Measurements from ENCODE around the gene ZC3H18.

ZC3H18 gene

DNA sequence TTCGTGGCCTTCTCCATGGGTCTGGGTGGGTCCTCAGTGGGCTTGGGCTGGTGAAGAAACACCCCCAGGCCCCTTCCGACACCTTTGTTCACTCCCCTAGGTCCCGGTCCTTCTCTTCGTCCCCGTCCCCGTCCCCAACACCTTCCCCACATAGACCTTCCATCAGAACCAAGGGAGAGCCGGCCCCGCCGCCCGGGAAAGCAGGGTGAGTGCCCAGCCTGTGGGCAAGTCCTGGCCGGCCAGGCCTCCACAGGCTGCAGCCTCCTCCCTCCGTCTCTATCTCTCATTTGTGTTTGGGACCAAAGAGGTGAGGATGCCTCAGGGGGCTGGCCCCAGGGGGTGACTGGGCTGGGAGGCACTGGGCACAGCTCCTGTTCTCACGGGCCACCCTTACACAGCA lies 53.7 kb downstream of the ZC3H18 start:
- DNase-seq (ENCODE audit: low spot score) = no peak

- DNase-seq (ENCODE audit: low spot score) = no peak
Measured at GRCh38 chr16:88624481-88624880, 54.3 kb downstream of the ZC3H18 start.

GRCh38 chr16:88624977-88625576 lies 54.9 kb downstream of the ZC3H18 start:
- DNase-seq (ENCODE audit: low spot score) = no peak

GRCh38 chr16:88626646-88627045 lies 56.4 kb downstream of the ZC3H18 start:
- DNase-seq (ENCODE audit: low spot score) = no peak

- no peak for DNase-seq (ENCODE audit: low spot score)
Measured at GRCh38 chr16:88627531-88628411, 57.6 kb downstream of the ZC3H18 start.

- peak; percentile 46 for DNase-seq (ENCODE audit: low spot score)
Measured at GRCh38 chr16:88628512-88628974, 58.3 kb downstream of the ZC3H18 start.

- no peak for DNase-seq (ENCODE audit: low spot score)
Measured at GRCh38 chr16:88629835-88630234, 59.6 kb downstream of the ZC3H18 start.

GRCh38 chr16:88630433-88630832 lies 60.2 kb downstream of the ZC3H18 start:
- no peak for DNase-seq (ENCODE audit: low spot score)

GRCh38 chr16:88630941-88631340 lies 60.7 kb downstream of the ZC3H18 start:
- no peak for DNase-seq (ENCODE audit: low spot score)

- no peak for DNase-seq (ENCODE audit: low spot score)
Measured at GRCh38 chr16:88631384-88631783, 61.2 kb downstream of the ZC3H18 start.

GRCh38 chr16:88631920-88632586 lies 61.9 kb downstream of the ZC3H18 start:
- no peak for DNase-seq (ENCODE audit: low spot score)

GRCh38 chr16:88632587-88632930 lies 62.4 kb downstream of the ZC3H18 start:
- no peak for DNase-seq (ENCODE audit: low spot score)

DNA sequence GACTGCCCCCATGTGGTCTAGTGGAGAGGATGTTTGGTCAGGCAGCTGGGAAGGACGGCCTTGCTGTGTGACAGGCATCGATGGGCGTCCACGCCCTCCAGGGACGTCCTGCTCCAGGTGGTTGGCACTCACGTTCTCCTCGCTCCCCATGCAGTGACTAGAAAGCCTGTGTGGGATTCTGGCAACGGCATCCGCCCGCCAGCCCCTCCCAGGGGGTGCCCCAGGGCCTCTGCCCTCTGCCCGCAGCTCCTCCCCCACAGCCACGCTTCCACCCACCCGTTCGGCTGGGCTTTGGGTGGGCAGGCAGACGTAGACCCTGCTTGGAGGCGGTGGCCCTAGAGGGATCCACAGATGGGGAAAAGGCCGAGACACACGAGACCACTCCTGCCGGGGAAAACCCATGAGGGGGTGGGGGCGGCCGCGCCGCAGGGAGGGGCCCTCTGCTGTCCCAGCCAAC lies 63.5 kb downstream of the ZC3H18 start:
- no peak for DNase-seq (ENCODE audit: low spot score)

GRCh38 chr16:88634141-88634993 lies 64.2 kb downstream of the ZC3H18 start:
- no peak for DNase-seq (ENCODE audit: low spot score)

GRCh38 chr16:88634994-88635670 lies 64.9 kb downstream of the ZC3H18 start:
- no peak for DNase-seq (ENCODE audit: low spot score)

- no peak for DNase-seq (ENCODE audit: low spot score)
Measured at GRCh38 chr16:88635671-88636319, 65.6 kb downstream of the ZC3H18 start.

DNA sequence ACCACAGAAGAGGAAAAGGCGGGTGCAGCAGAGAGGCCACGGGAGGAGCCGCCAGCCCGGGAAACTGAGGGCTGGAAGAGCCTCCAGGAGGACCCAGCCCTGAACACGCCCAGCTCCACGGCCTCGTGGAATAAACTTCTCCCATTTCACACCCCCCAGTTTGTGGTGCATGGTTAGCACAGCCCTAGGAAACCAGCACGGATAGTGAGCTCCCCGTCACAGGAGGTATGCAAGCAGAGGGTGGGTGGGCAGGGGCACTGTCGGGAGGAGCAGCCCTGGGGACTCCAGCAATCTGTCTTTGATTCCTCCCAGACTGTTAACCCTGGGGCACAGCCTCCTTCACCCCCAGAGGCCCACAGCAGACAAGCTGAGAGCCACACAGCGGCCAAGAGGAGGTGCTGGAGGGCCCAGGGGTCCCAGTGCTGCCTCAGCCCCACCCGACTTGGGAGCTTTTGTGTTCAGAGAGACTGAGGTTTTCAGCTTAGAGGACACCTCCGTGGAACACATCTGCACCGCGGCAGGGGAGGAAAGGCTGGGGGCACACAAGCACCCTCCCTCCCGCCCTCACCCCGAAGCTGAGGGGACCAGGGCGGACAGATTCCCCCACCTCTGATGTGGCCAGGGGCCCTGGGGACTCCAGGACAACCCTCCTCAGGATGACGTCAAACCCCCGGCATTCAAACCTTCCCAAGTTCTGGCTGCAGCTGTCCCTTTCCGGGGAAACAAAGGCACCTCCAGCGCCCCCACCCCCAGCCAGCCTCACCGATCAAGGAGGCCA lies 66.5 kb downstream of the ZC3H18 start:
- no peak for DNase-seq (ENCODE audit: low spot score)

GRCh38 chr16:88638323-88639230 lies 68.4 kb downstream of the ZC3H18 start, which contains the start of gene IL17C:
IL17C (plus strand) TSS chr16:88638572; CDS start chr16:88638642, 70 bp downstream.
- DNase-seq (ENCODE audit: low spot score) = no peak
